ENCODE data around the gene TM2D1.

DNA sequence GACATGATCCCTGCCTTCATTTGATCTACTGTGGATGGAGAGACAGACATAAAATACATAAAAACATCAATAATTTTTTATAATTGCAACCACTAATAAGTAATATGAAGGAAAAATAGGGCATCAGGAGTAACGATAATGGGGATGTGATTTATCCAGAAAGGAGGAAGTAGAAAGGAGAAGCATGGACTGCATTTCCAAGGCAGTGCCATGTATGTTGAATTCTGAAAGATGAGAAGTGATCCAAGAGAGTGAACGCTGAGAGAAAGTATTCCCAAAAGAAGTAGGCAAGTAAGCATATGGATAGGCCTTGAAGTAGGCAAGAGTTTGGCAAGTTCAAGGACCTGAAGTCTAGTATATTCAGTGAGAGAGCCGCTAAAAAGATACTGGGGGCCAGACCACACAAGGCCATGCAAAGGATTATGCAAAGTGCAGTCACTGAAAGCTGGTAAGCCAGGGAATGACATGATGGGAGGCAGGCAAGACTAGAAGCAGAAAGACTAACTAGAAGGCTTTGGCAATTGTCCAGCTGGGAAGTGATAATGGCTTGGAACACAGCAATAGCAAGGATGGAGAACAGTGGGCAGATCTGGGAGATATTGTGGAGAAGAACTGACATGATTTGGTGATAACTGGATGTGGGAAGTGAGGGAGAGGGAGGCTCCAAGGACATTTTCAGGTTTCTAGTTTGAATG lies 85.9 kb downstream of the TM2D1 start:
- TF ChIP-seq, protein P1, sequence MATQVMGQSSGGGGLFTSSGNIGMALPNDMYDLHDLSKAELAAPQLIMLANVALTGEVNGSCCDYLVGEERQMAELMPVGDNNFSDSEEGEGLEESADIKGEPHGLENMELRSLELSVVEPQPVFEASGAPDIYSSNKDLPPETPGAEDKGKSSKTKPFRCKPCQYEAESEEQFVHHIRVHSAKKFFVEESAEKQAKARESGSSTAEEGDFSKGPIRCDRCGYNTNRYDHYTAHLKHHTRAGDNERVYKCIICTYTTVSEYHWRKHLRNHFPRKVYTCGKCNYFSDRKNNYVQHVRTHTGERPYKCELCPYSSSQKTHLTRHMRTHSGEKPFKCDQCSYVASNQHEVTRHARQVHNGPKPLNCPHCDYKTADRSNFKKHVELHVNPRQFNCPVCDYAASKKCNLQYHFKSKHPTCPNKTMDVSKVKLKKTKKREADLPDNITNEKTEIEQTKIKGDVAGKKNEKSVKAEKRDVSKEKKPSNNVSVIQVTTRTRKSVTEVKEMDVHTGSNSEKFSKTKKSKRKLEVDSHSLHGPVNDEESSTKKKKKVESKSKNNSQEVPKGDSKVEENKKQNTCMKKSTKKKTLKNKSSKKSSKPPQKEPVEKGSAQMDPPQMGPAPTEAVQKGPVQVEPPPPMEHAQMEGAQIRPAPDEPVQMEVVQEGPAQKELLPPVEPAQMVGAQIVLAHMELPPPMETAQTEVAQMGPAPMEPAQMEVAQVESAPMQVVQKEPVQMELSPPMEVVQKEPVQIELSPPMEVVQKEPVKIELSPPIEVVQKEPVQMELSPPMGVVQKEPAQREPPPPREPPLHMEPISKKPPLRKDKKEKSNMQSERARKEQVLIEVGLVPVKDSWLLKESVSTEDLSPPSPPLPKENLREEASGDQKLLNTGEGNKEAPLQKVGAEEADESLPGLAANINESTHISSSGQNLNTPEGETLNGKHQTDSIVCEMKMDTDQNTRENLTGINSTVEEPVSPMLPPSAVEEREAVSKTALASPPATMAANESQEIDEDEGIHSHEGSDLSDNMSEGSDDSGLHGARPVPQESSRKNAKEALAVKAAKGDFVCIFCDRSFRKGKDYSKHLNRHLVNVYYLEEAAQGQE (IDR thresholded peaks at IDR 0.05; ENCODE audit: low read depth) = no peak
- TF ChIP-seq POLR2A (IDR thresholded peaks at IDR 0.05; ENCODE audit: borderline replicate concordance, extremely low read depth, insufficient read depth, insufficient read length) = no peak
- TF ChIP-seq, protein P2, sequence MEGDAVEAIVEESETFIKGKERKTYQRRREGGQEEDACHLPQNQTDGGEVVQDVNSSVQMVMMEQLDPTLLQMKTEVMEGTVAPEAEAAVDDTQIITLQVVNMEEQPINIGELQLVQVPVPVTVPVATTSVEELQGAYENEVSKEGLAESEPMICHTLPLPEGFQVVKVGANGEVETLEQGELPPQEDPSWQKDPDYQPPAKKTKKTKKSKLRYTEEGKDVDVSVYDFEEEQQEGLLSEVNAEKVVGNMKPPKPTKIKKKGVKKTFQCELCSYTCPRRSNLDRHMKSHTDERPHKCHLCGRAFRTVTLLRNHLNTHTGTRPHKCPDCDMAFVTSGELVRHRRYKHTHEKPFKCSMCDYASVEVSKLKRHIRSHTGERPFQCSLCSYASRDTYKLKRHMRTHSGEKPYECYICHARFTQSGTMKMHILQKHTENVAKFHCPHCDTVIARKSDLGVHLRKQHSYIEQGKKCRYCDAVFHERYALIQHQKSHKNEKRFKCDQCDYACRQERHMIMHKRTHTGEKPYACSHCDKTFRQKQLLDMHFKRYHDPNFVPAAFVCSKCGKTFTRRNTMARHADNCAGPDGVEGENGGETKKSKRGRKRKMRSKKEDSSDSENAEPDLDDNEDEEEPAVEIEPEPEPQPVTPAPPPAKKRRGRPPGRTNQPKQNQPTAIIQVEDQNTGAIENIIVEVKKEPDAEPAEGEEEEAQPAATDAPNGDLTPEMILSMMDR (IDR thresholded peaks at IDR 0.05 in 2 of 3, conservative IDR thresholded peaks at IDR 0.05 in 1 of 3; ENCODE audit: borderline replicate concordance in 1 of 3, insufficient read depth in 1 of 3, low read depth in 2 of 3, low read length in 2 of 3) = no peak
- TF ChIP-seq POLR2AphosphoS5 (IDR thresholded peaks at IDR 0.05; ENCODE audit: low read depth, low read length) = no peak

Data from HCT116 (cell line).